HCT116 (cell line): ENCODE results near the gene SLC5A1. TPM values are rescaled to one million over a fixed set of nuclear protein-coding genes. Genes with fewer than 3 reads are reported as not detected.

Source experiments
- ATAC-seq: fragments of 200-7000 bp; cut with Tn5 transposase; 2 replicates; pipeline ENCODE4 v1.9.1; 2020; ENCODE audit warnings: mild to moderate bottlenecking, moderate library complexity
- BruUV-seq: library from RNA; stranded (reverse); fragments of 400-500 nt; replicated peaks from 2 replicates; lab custom pipeline; 2021; lab: Mats Ljungman, UMichigan
- CTCF ChIA-PET: fragments of 300-600 bp; sonication (Branson Sonifier 250); formaldehyde crosslinking; loops from one replicate; lab custom pipeline; 2021; ENCODE audit warnings: antibody characterized with exemption; lab: Charles Lee
- POLR2A ChIA-PET: fragments of 300-600, 350-600 bp; sonication (Branson Sonifier 250); formaldehyde crosslinking; loops from one replicate; lab custom pipeline; 2021; ENCODE audit warnings: antibody characterized with exemption; lab: Charles Lee
- RAD21 ChIA-PET, 2 experiments: fragments of 300-600 bp; sonication (Branson Sonifier 250); formaldehyde crosslinking; loops; one replicate each; lab custom pipeline; 2023; ENCODE audit warnings: low total read pairs in 2 of 2; ENCODE audit not compliant: uncharacterized antibody in 2 of 2, unreplicated experiment in 2 of 2, low non-redundant PET in 1 of 2; lab: Charles Lee
- DNase-seq: peaks from one replicate; pipeline ENCODE4 v3.0.0-alpha.2; 2010; ENCODE audit warnings: low read depth, low spot score
- H2AFZ ChIP-seq: fragments of 200-600 bp; shearing (Covaris generic), sonication (generic); 2 replicates; pipeline ENCODE4 v1.6.1; 2017; ENCODE audit warnings: low read depth, mixed run types, mixed read lengths, antibody characterized with exemption, low read length; ENCODE audit not compliant: poor library complexity, severe bottlenecking
- H3K27ac ChIP-seq: 2 replicates; pipeline ENCODE4 v1.5.1; 2012; ENCODE audit warnings: low read depth, low read length
- H3K27me3 ChIP-seq: fragments of 200-600 bp; sonication (generic); 2 replicates; pipeline ENCODE4 v1.6.1; 2016; ENCODE audit warnings: mixed run types, low read length, mixed read lengths; ENCODE audit not compliant: insufficient read depth
- H3K36me3 ChIP-seq, 2 experiments: fragments of 200-500 bp in 1 of 2; fragments of 200-600 bp in 1 of 2; sonication (Bioruptor generic) in 1 of 2; sonication (generic) in 1 of 2; 2 replicates each; pipeline versions ENCODE4 v1.5.1 to v1.6.1; 2014 to 2016; ENCODE audit warnings: low read length in 2 of 2, inconsistent platforms in 1 of 2, mixed read lengths in 1 of 2, mixed run types in 1 of 2; ENCODE audit not compliant: insufficient read depth in 2 of 2, control insufficient read depth in 1 of 2
- H3K4me1 ChIP-seq, 2 experiments: fragments of 200-600 bp in 1 of 2; sonication (generic) in 1 of 2; 2 replicates each; pipeline versions ENCODE4 v1.5.1 to v1.6.1; 2012 to 2017; ENCODE audit warnings: low read length in 2 of 2, inconsistent platforms in 1 of 2, mild to moderate bottlenecking in 1 of 2, mixed read lengths in 1 of 2, mixed run types in 1 of 2, moderate library complexity in 1 of 2; ENCODE audit not compliant: insufficient read depth in 2 of 2, control insufficient read depth in 1 of 2
- H3K4me2 ChIP-seq: fragments of 200-600 bp; sonication (generic); 2 replicates; pipeline ENCODE4 v1.6.1; 2017; ENCODE audit warnings: mixed run types, low read length, mixed read lengths
- H3K4me3 ChIP-seq, 2 experiments: fragments of 200-600 bp in 1 of 2; sonication (generic) in 1 of 2; replicated peaks in 1 of 2; 2 replicates each; pipeline ENCODE4 v1.5.1; 2011 to 2016; ENCODE audit warnings: low read length in 2 of 2, control low read depth in 1 of 2, low read depth in 1 of 2, mild to moderate bottlenecking in 1 of 2, mixed read lengths in 1 of 2, mixed run types in 1 of 2
- H3K79me2 ChIP-seq: fragments of 200-600 bp; sonication (generic); 2 replicates; pipeline ENCODE4 v1.6.1; 2017; ENCODE audit warnings: mild to moderate bottlenecking, mixed run types, low read length, moderate library complexity, mixed read lengths; ENCODE audit not compliant: insufficient read depth
- H3K9ac ChIP-seq: fragments of 200-600 bp; sonication (generic); 2 replicates; pipeline ENCODE4 v1.6.1; 2016; ENCODE audit warnings: low read length, mixed read lengths
- H3K9me2 ChIP-seq: fragments of 200-600 bp; sonication (generic), shearing (Covaris generic); 2 replicates; pipeline ENCODE4 v1.6.1; 2017; ENCODE audit warnings: mixed run types, mild to moderate bottlenecking, moderate library complexity; ENCODE audit not compliant: insufficient read depth
- H3K9me3 ChIP-seq, 2 experiments: fragments of 200-500 bp in 1 of 2; fragments of 200-600 bp in 1 of 2; sonication (Bioruptor generic) in 1 of 2; sonication (generic) in 1 of 2; 2 replicates each; pipeline ENCODE4 v1.6.1; 2014 to 2017; ENCODE audit warnings: low read length in 2 of 2, mixed read lengths in 2 of 2, inconsistent platforms in 1 of 2, low read depth in 1 of 2, mild to moderate bottlenecking in 1 of 2, mixed run types in 1 of 2, moderate library complexity in 1 of 2; ENCODE audit not compliant: control insufficient read depth in 1 of 2, insufficient read depth in 1 of 2
- H4K20me1 ChIP-seq: fragments of 200-600 bp; sonication (generic), shearing (Covaris generic); 2 replicates; pipeline ENCODE4 v1.6.1; 2017; ENCODE audit warnings: mixed run types, mild to moderate bottlenecking, moderate library complexity; ENCODE audit not compliant: insufficient read depth
- CTCF ChIP-seq, 3 experiments: fragments of 200-600 bp in 1 of 3; sonication (generic) in 1 of 3; IDR thresholded peaks in 2 of 3; conservative IDR thresholded peaks in 1 of 3; 2 replicates each; pipeline ENCODE4 v1.5.1; 2012 to 2017; ENCODE audit warnings: low read depth in 2 of 3, low read length in 2 of 3, antibody characterized with exemption in 1 of 3, borderline replicate concordance in 1 of 3, control low read depth in 1 of 3, mild to moderate bottlenecking in 1 of 3, mixed read lengths in 1 of 3, mixed run types in 1 of 3, moderate library complexity in 1 of 3; ENCODE audit not compliant: insufficient read depth in 1 of 3
- ELF1 ChIP-seq: IDR thresholded peaks from 2 replicates; pipeline ENCODE4 v1.6.1; 2012; ENCODE audit warnings: low read depth, borderline replicate concordance
- EZH2phosphoT487 ChIP-seq: fragments of 200-600 bp; IDR thresholded peaks from 2 replicates; pipeline ENCODE4 v1.6.1; 2018; ENCODE audit warnings: antibody characterized with exemption, borderline replicate concordance
- FOSL1 ChIP-seq: IDR thresholded peaks from 2 replicates; pipeline ENCODE4 v1.6.1; 2012; ENCODE audit warnings: low read depth
- RAD21 ChIP-seq: IDR thresholded peaks from 2 replicates; pipeline ENCODE4 v1.6.1; 2012; ENCODE audit warnings: low read depth, mild to moderate bottlenecking
- SP1 ChIP-seq: IDR thresholded peaks from 2 replicates; pipeline ENCODE4 v1.6.1; 2012; ENCODE audit warnings: low read depth
- TCF7L2 ChIP-seq: IDR thresholded peaks from 2 replicates; pipeline ENCODE4 v1.7.0; 2011; ENCODE audit warnings: borderline replicate concordance, inconsistent platforms; ENCODE audit not compliant: insufficient read depth, insufficient read length; ENCODE audit errors: extremely low read depth
- ZFX ChIP-seq: fragments of 450-650 bp; IDR thresholded peaks from 2 replicates; pipeline ENCODE4 v1.6.1; 2017
- ZNF274 ChIP-seq: fragments of 200-500 bp; sonication (Bioruptor generic); IDR thresholded peaks from 2 replicates; pipeline ENCODE4 v1.6.1; 2014; ENCODE audit warnings: mild to moderate bottlenecking, low read depth, low read length, inconsistent platforms
- intact Hi-C: fragments of 100-400 bp; cut with micrococcal nuclease; formaldehyde crosslinking; loops from 2 replicates; pipeline ENCODE4 v1.10.0; 2022
- total RNA-seq: library from RNA; stranded (reverse); gene quantifications from one replicate; pipeline ENCODE4 v1.2.1, GENCODE V29; 2021; ENCODE audit not compliant: unreplicated experiment

SLC5A1 gene
- total RNA-seq, 1 experiment from 2014 or later, result 0.32 TPM

GRCh38 chr22:32058656-32059260, 15.7 kb downstream of the SLC5A1 start:
- no peak overlapping the region for H2AFZ ChIP-seq
- H4K20me1 ChIP-seq, result no peaks in the 10 kb centered on the region
- no peaks in the 10 kb centered on the region for H3K9me3 ChIP-seq
- no peak for TF ChIP-seq ZNF274
- TF ChIP-seq RAD21, result no peak
- TF ChIP-seq CTCF (IDR thresholded peaks at IDR 0.05 in 2 of 3, conservative IDR thresholded peaks at IDR 0.05 in 1 of 3; ENCODE audit: borderline replicate concordance in 1 of 3, insufficient read depth in 1 of 3, low read depth in 2 of 3, low read length in 2 of 3), result no peak
- no peak for TF ChIP-seq TCF7L2
- TF ChIP-seq FOSL1, result no peak
- no peak for TF ChIP-seq ZFX
- TF ChIP-seq SP1, result no peak
- TF ChIP-seq ELF1, result no peak
- no peak for TF ChIP-seq EZH2phosphoT487
- DNase-seq, result no peak
- no peak for ATAC-seq
- H3K4me2 ChIP-seq, result no peak overlapping the region
- no TSS peak for BruUV-seq
- no peaks in the 10 kb centered on the region for H3K27me3 ChIP-seq
- no peaks in the 10 kb centered on the region for H3K36me3 ChIP-seq
- ChIA-PET CTCF (no interaction called here), RAD21 (no interaction called here), POLR2A (interaction anchor here (1.1 kb wide), 1 partner anchor 110 kb away, joined by 3 read pairs; no protein-coding TSS in a partner anchor)
- H3K9me2 ChIP-seq, result no peaks in the 10 kb centered on the region
- intact Hi-C loops, result loop anchor here (10.0 kb wide), 1 partner anchor 394 kb away; the partner anchor contains the start of gene PISD
- no peaks in the 10 kb centered on the region for H3K4me1 ChIP-seq
- H3K4me3 ChIP-seq, result no peak overlapping the region
- no peak overlapping the region for H3K27ac ChIP-seq
- no peak overlapping the region for H3K9ac ChIP-seq
- H3K79me2 ChIP-seq, result no peaks in the 10 kb centered on the region
